OCI-LY1 (cell line): ENCODE data around the gene TIMM23.
"Not testable (repeated sequence)": the region's sequence is repeated elsewhere in the genome, so short reads cannot be mapped to it uniquely, and the experiment has no call there.

Experiments used
- H2AFZ ChIP-seq: fragments of 200-600 bp; sonication (generic), shearing (Covaris generic); 2 replicates; pipeline ENCODE4 v1.6.0; 2014; ENCODE audit warnings: antibody characterized with exemption, mild to moderate bottlenecking, low read length
- H3F3A ChIP-seq: fragments of 200-600 bp; sonication (generic), shearing (Covaris generic); 2 replicates; pipeline ENCODE4 v1.6.0; 2014; ENCODE audit warnings: mild to moderate bottlenecking, antibody characterized with exemption, low read length, moderate library complexity; ENCODE audit not compliant: insufficient read depth
- H3K27ac ChIP-seq: fragments of 200-600 bp; sonication (generic); 2 replicates; pipeline ENCODE4 v1.5.1; 2014; ENCODE audit warnings: low read length, mixed run types, mild to moderate bottlenecking, low read depth; ENCODE audit not compliant: poor library complexity, severe bottlenecking
- H3K27me3 ChIP-seq: fragments of 200-600 bp; sonication (generic); 2 replicates; pipeline ENCODE4 v1.6.0; 2014; ENCODE audit warnings: antibody characterized with exemption, mild to moderate bottlenecking, low read length, moderate library complexity; ENCODE audit not compliant: insufficient read depth
- H3K36me3 ChIP-seq: fragments of 200-600 bp; sonication (generic); 2 replicates; pipeline ENCODE4 v1.6.1; 2014; ENCODE audit warnings: mild to moderate bottlenecking, antibody characterized with exemption, low read length, moderate library complexity, mixed read lengths; ENCODE audit not compliant: insufficient read depth
- H3K4me1 ChIP-seq: fragments of 200-600 bp; sonication (generic); 2 replicates; pipeline ENCODE4 v1.5.1; 2014; ENCODE audit warnings: mild to moderate bottlenecking, low read length, moderate library complexity; ENCODE audit not compliant: insufficient read depth, severe bottlenecking
- H3K4me2 ChIP-seq: fragments of 200-600 bp; sonication (generic), shearing (Covaris generic); 2 replicates; pipeline ENCODE4 v1.6.1; 2014; ENCODE audit warnings: low read length
- H3K4me3 ChIP-seq: fragments of 200-600 bp; sonication (generic); 2 replicates; pipeline ENCODE4 v1.5.1; 2014; ENCODE audit warnings: low read length, low read depth, mild to moderate bottlenecking, mixed read lengths; ENCODE audit not compliant: poor library complexity, severe bottlenecking
- H3K79me2 ChIP-seq: fragments of 200-600 bp; shearing (Covaris generic); 2 replicates; pipeline ENCODE4 v1.6.1; 2016; ENCODE audit warnings: mixed run types, low read length, mixed read lengths; ENCODE audit not compliant: insufficient read depth
- H3K9ac ChIP-seq: fragments of 200-600 bp; sonication (generic), shearing (Covaris generic); 2 replicates; pipeline ENCODE4 v1.6.1; 2014; ENCODE audit warnings: mild to moderate bottlenecking, low read length, mixed read lengths
- H3K9me2 ChIP-seq: fragments of 200-600 bp; sonication (generic), shearing (Covaris generic); 2 replicates; pipeline ENCODE4 v1.6.1; 2014; ENCODE audit warnings: low read depth, mild to moderate bottlenecking, low read length, mixed read lengths
- H3K9me3 ChIP-seq: fragments of 200-600 bp; shearing (Covaris generic); 2 replicates; pipeline ENCODE4 v1.6.1; 2014; ENCODE audit warnings: low read length, mixed read lengths
- H4K20me1 ChIP-seq: fragments of 200-600 bp; sonication (generic), shearing (Covaris generic); 2 replicates; pipeline ENCODE4 v1.6.0; 2016; ENCODE audit warnings: mild to moderate bottlenecking, low read length; ENCODE audit not compliant: insufficient read depth

The TIMM23 gene, protein sequence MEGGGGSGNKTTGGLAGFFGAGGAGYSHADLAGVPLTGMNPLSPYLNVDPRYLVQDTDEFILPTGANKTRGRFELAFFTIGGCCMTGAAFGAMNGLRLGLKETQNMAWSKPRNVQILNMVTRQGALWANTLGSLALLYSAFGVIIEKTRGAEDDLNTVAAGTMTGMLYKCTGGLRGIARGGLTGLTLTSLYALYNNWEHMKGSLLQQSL

DNA sequence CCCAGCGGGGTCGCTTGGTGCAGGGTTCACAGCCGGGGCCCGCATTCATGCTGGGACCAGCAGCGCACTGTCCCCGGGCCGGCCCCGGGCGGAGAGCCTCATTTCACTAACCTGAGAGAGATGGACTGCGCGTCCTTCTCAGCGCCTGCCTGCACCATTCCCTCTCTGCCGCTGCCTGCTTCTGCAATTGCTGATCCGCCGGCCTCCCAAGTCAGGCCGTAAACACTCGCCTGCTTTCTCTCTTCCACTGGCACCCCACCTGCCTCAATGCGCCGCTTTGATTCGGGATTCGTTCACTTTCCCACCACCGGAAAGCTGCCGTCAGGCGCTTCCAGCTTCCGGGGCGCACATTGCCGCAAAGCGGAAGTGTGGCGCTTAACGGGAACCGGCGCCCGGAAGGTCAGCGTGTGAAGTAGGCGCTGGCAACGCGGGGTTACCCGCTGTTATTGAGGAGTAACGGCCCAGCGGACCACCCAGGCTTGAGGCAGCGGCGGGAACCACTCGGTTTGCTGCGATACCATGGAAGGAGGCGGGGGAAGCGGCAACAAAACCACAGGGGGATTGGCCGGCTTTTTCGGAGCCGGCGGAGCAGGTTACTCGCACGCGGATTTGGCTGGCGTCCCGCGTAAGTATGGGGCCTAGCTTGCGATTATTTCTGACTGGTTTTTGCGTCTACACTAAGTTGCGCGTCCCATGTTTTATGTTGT is at the start of gene TIMM23:
Gene TIMM23, plus strand, starts transcription at position 384 of the 707 bp plus-strand sequence. Its CDS starts 136 bp downstream, at position 520.
- H2AFZ ChIP-seq, H4K20me1 ChIP-seq, H3K9me2 ChIP-seq, H3F3A ChIP-seq, H3K9me3 ChIP-seq, H3K27me3 ChIP-seq: not testable (repeated sequence)
- Histone ChIP-seq H3K79me2 (peaks cover 41% of the 10 kb centered on the region), H3K4me1 (peaks cover 29% of the 10 kb centered on the region), H3K4me2 (peak within 1 kb of the TSS; percentile 88), H3K4me3 (peak within 1 kb of the TSS; percentile 95), H3K27ac (peak within 1 kb of the TSS; percentile 51), H3K36me3 (peaks cover 20% of the 10 kb centered on the region), H3K9ac (peak within 1 kb of the TSS; percentile 90)

GRCh38 chr10:45926790-45927189 is 45.5 kb upstream of the TIMM23 start:
- H3K79me2 ChIP-seq, H3F3A ChIP-seq, H4K20me1 ChIP-seq, H2AFZ ChIP-seq, H3K9me2 ChIP-seq, H3K27me3 ChIP-seq, H3K9me3 ChIP-seq, H3K4me1 ChIP-seq, H3K9ac ChIP-seq, H3K4me3 ChIP-seq, H3K27ac ChIP-seq, H3K4me2 ChIP-seq, H3K36me3 ChIP-seq: not testable (repeated sequence)

GRCh38 chr10:45931305-45931704 is 41.0 kb upstream of the TIMM23 start:
- H3K4me1 ChIP-seq, H4K20me1 ChIP-seq, H3K27ac ChIP-seq, H2AFZ ChIP-seq, H3K79me2 ChIP-seq, H3K9me3 ChIP-seq, H3K9me2 ChIP-seq, H3K4me3 ChIP-seq, H3F3A ChIP-seq, H3K36me3 ChIP-seq, H3K27me3 ChIP-seq, H3K4me2 ChIP-seq, H3K9ac ChIP-seq: not testable (repeated sequence)

DNA sequence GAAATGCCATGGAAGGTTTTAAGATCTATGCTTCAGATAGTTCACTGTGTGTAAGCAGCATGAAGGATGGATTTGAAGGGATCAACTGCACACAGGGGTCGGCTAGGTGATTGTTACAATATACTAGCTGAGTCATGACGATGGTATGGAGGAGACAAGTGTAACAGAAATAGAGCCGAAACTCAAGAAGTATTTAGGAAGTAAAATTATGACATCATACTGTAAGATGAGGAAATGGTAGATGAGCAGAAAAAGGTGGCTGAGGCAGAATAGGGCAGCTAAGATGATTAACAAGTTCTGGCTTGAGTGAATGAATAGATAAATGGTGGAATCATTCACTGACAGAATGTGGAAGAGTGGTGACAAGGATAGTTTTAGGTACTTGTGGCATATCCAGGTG is 37.5 kb upstream of the TIMM23 start:
- H3K79me2 ChIP-seq, H3K9me2 ChIP-seq, H3K36me3 ChIP-seq, H2AFZ ChIP-seq, H3K4me3 ChIP-seq, H3K4me1 ChIP-seq, H3K9me3 ChIP-seq, H3K27me3 ChIP-seq, H3K4me2 ChIP-seq, H4K20me1 ChIP-seq, H3K27ac ChIP-seq, H3K9ac ChIP-seq, H3F3A ChIP-seq: not testable (repeated sequence)

DNA sequence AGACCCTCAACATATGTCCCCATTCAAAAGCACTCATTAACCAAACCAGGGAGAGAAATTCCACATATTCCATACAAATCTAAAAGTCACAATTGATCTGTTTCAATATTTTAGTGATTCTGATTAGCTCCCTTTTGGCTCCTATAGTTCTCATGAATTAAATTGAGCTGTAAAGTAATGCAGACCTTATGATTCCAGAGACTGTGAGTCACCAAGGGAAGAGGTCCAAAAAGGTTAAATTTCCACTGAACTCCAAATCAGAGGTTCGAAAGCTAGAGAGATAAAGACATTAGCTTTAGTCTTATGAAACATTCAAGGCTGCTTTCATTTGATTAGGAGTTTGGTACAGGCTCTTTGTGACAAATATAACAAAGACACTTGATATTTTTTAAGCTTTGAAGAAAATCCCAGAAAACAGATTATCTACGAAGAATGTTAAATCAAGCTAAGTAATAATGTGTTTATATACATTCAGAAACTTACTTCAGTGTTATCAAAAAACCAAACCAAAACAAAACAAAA is 33.1 kb upstream of the TIMM23 start:
- not testable (repeated sequence) for H3K27ac ChIP-seq, H3K4me1 ChIP-seq, H3K36me3 ChIP-seq, H3K27me3 ChIP-seq, H3K79me2 ChIP-seq, H2AFZ ChIP-seq, H3K9ac ChIP-seq, H3K4me3 ChIP-seq, H3K9me3 ChIP-seq, H3F3A ChIP-seq, H4K20me1 ChIP-seq, H3K9me2 ChIP-seq, H3K4me2 ChIP-seq

GRCh38 chr10:45941196-45941595 is 31.1 kb upstream of the TIMM23 start:
- not testable (repeated sequence) for H3K27me3 ChIP-seq, H2AFZ ChIP-seq, H3K4me3 ChIP-seq, H3K9ac ChIP-seq, H4K20me1 ChIP-seq, H3K36me3 ChIP-seq, H3K4me1 ChIP-seq, H3K9me3 ChIP-seq, H3K4me2 ChIP-seq, H3K79me2 ChIP-seq, H3F3A ChIP-seq, H3K27ac ChIP-seq, H3K9me2 ChIP-seq

DNA sequence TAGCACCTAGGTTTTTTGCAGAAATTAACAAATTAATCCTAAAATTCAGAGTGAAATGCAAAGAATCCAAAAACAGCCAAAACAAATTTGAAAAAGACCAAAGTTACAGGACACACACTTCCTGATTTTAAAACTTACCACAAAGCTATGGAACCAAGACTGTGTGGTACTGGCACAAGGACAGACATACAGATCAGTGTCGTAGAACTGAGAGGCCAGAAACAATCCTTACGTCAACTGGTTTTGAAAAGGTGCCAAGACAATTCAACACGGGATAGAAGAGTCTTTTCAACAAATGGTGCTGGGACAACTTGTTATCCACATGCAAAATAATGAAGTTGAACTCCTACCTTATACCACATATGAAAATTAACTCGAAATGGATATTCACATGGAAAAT is 26.8 kb upstream of the TIMM23 start:
- not testable (repeated sequence) for H3K9me3 ChIP-seq, H3K36me3 ChIP-seq, H2AFZ ChIP-seq

More for the DNA sequence above, 26.8 kb upstream of the TIMM23 start:
- not testable (repeated sequence) for H3K4me2 ChIP-seq, H3K79me2 ChIP-seq, H3F3A ChIP-seq, H3K27ac ChIP-seq, H3K27me3 ChIP-seq, H4K20me1 ChIP-seq, H3K9me2 ChIP-seq, H3K4me3 ChIP-seq, H3K4me1 ChIP-seq, H3K9ac ChIP-seq
